Panc1 (cell line): Measurements from ENCODE around the gene SH3TC2.

Experiments used
- POLR2AphosphoS5 ChIP-seq: IDR thresholded peaks from 2 replicates; pipeline ENCODE4 v1.6.1; 2012; ENCODE audit warnings: mild to moderate bottlenecking, low read depth, low read length, moderate library complexity
- SIN3A ChIP-seq: IDR thresholded peaks from 2 replicates; pipeline ENCODE4 v1.6.1; 2012; ENCODE audit warnings: low read depth, mild to moderate bottlenecking, low read length, moderate library complexity, borderline replicate concordance; ENCODE audit not compliant: insufficient read depth
- TF ChIP-seq, protein P1 (sequence below): fragments of 450-650 bp; IDR thresholded peaks from 2 replicates; pipeline ENCODE4 v1.5.1; 2017; ENCODE audit warnings: mild to moderate bottlenecking
- TF ChIP-seq, protein P2 (sequence below), 2 experiments: IDR thresholded peaks; 2 replicates each; pipeline ENCODE4 v1.6.1; 2011 to 2012; ENCODE audit warnings: low read depth in 2 of 2, control low read depth in 1 of 2, low read length in 1 of 2, mild to moderate bottlenecking in 1 of 2, moderate library complexity in 1 of 2; ENCODE audit not compliant: insufficient read depth in 1 of 2

DNA sequence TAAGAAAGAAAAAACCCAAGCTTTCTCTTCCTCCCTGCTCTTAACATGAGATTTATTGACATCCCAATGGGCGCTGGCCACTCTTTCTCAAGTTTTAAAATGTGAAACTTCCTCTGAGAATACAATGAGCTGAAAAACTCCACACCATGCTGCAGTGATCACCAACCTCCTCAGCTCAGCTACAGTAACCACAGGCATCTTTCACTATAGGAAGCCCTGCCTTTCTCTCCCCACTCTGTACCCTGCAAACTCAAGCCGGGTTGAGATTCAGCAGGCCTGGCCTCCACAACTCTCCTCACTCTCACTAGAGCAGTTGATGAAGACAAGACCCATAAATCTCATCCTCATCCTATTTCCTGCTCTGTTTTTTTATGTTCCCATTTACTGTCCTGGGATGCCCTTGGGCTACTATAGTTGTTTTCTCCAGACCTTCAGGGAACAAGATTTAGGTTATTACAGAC lies 48.3 kb downstream of the SH3TC2 start:
- TF ChIP-seq, protein P1, sequence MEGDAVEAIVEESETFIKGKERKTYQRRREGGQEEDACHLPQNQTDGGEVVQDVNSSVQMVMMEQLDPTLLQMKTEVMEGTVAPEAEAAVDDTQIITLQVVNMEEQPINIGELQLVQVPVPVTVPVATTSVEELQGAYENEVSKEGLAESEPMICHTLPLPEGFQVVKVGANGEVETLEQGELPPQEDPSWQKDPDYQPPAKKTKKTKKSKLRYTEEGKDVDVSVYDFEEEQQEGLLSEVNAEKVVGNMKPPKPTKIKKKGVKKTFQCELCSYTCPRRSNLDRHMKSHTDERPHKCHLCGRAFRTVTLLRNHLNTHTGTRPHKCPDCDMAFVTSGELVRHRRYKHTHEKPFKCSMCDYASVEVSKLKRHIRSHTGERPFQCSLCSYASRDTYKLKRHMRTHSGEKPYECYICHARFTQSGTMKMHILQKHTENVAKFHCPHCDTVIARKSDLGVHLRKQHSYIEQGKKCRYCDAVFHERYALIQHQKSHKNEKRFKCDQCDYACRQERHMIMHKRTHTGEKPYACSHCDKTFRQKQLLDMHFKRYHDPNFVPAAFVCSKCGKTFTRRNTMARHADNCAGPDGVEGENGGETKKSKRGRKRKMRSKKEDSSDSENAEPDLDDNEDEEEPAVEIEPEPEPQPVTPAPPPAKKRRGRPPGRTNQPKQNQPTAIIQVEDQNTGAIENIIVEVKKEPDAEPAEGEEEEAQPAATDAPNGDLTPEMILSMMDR, result no peak
- TF ChIP-seq, protein P2, sequence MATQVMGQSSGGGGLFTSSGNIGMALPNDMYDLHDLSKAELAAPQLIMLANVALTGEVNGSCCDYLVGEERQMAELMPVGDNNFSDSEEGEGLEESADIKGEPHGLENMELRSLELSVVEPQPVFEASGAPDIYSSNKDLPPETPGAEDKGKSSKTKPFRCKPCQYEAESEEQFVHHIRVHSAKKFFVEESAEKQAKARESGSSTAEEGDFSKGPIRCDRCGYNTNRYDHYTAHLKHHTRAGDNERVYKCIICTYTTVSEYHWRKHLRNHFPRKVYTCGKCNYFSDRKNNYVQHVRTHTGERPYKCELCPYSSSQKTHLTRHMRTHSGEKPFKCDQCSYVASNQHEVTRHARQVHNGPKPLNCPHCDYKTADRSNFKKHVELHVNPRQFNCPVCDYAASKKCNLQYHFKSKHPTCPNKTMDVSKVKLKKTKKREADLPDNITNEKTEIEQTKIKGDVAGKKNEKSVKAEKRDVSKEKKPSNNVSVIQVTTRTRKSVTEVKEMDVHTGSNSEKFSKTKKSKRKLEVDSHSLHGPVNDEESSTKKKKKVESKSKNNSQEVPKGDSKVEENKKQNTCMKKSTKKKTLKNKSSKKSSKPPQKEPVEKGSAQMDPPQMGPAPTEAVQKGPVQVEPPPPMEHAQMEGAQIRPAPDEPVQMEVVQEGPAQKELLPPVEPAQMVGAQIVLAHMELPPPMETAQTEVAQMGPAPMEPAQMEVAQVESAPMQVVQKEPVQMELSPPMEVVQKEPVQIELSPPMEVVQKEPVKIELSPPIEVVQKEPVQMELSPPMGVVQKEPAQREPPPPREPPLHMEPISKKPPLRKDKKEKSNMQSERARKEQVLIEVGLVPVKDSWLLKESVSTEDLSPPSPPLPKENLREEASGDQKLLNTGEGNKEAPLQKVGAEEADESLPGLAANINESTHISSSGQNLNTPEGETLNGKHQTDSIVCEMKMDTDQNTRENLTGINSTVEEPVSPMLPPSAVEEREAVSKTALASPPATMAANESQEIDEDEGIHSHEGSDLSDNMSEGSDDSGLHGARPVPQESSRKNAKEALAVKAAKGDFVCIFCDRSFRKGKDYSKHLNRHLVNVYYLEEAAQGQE (IDR thresholded peaks at IDR 0.05; ENCODE audit: insufficient read depth in 1 of 2, low read depth in 2 of 2, low read length in 1 of 2), result no peak
- TF ChIP-seq POLR2AphosphoS5, result no peak
- TF ChIP-seq SIN3A, result no peak
